ENCODE results near the gene CCDC127. TPM values are rescaled to one million over a fixed set of nuclear protein-coding genes. Genes with fewer than 3 reads are reported as not detected.
"Not testable (repeated sequence)": the region's sequence is repeated elsewhere in the genome, so short reads cannot be mapped to it uniquely, and the experiment has no call there.

The CCDC127 gene
- total and polyA plus RNA-seq, 2 donors, result 5.7 to 6.5 TPM

GRCh38 chr5:164783-165182 is 53.2 kb downstream of the CCDC127 start:
- 90% methylated on average over 21 of the region's 25 CpGs for whole genome bisulfite sequencing
- not testable (repeated sequence) for H3K4me3 ChIP-seq (ENCODE audit: low read depth, low read length); H3K27ac ChIP-seq (ENCODE audit: low read depth); DNase-seq (ENCODE audit: extremely low spot score); H3K36me3 ChIP-seq (ENCODE audit: insufficient read depth); H3K4me1 ChIP-seq (ENCODE audit: insufficient read depth)

GRCh38 chr5:164244-164643 is 53.7 kb downstream of the CCDC127 start:
- no peak for DNase-seq (ENCODE audit: extremely low spot score)
- H3K4me1 ChIP-seq (ENCODE audit: insufficient read depth), result no peaks in the 10 kb centered on the region
- no peak overlapping the region for H3K27ac ChIP-seq (ENCODE audit: low read depth)
- no peak overlapping the region for H3K4me3 ChIP-seq (ENCODE audit: low read depth, low read length)
- H3K36me3 ChIP-seq (ENCODE audit: insufficient read depth), result no peaks in the 10 kb centered on the region
- 77% methylated on average over 12 of the region's 14 CpGs for WGBS

GRCh38 chr5:163841-164240 is 54.1 kb downstream of the CCDC127 start:
- H3K27ac ChIP-seq (ENCODE audit: low read depth), result no peak overlapping the region
- WGBS, result 80% methylated on average over 13 of the region's 13 CpGs
- H3K4me3 ChIP-seq (ENCODE audit: low read depth, low read length), result no peak overlapping the region
- no peaks in the 10 kb centered on the region for H3K4me1 ChIP-seq (ENCODE audit: insufficient read depth)
- no peak for DNase-seq (ENCODE audit: extremely low spot score)
- no peaks in the 10 kb centered on the region for H3K36me3 ChIP-seq (ENCODE audit: insufficient read depth)

- DNase-seq (ENCODE audit: extremely low spot score), result no peak
- Histone ChIP-seq H3K36me3 (ENCODE audit: insufficient read depth) (no peaks in the 10 kb centered on the region), H3K27ac (ENCODE audit: low read depth) (no peak overlapping the region), H3K4me1 (ENCODE audit: insufficient read depth) (no peaks in the 10 kb centered on the region), H3K4me3 (ENCODE audit: low read depth, low read length) (no peak overlapping the region)
- 87% methylated on average over 7 of the region's 7 CpGs for WGBS
Measured at GRCh38 chr5:163338-163620, 54.7 kb downstream of the CCDC127 start.

- 83% methylated on average over 23 of the region's 23 CpGs for WGBS
- DNase-seq (ENCODE audit: extremely low spot score), result no peak
Measured at GRCh38 chr5:162565-163337, 55.2 kb downstream of the CCDC127 start.

GRCh38 chr5:162190-162564 is 55.8 kb downstream of the CCDC127 start:
- no peak for DNase-seq (ENCODE audit: extremely low spot score)
- Histone ChIP-seq H3K4me1 (ENCODE audit: insufficient read depth) (no peaks in the 10 kb centered on the region), H3K27ac (ENCODE audit: low read depth) (no peak overlapping the region), H3K36me3 (ENCODE audit: insufficient read depth) (no peaks in the 10 kb centered on the region), H3K4me3 (ENCODE audit: low read depth, low read length) (no peak overlapping the region)
- whole genome bisulfite sequencing, result 89% methylated on average over 19 of the region's 19 CpGs

More at GRCh38 chr5:162565-163337, 55.2 kb downstream of the CCDC127 start:
- H3K4me3 ChIP-seq (ENCODE audit: low read depth, low read length), result no peak overlapping the region
- H3K27ac ChIP-seq (ENCODE audit: low read depth), result no peak overlapping the region
- no peaks in the 10 kb centered on the region for H3K36me3 ChIP-seq (ENCODE audit: insufficient read depth)
- H3K4me1 ChIP-seq (ENCODE audit: insufficient read depth), result no peaks in the 10 kb centered on the region

GRCh38 chr5:161803-162110 is 56.2 kb downstream of the CCDC127 start:
- DNase-seq (ENCODE audit: extremely low spot score), result no peak
- H3K4me3 ChIP-seq (ENCODE audit: low read depth, low read length), result no peak overlapping the region
- H3K36me3 ChIP-seq (ENCODE audit: insufficient read depth), result no peaks in the 10 kb centered on the region
- 91% methylated on average over 17 of the region's 17 CpGs for WGBS
- H3K27ac ChIP-seq (ENCODE audit: low read depth), result no peak overlapping the region
- H3K4me1 ChIP-seq (ENCODE audit: insufficient read depth), result no peaks in the 10 kb centered on the region

- no peak for DNase-seq (ENCODE audit: extremely low spot score)
- H3K27ac ChIP-seq (ENCODE audit: low read depth), result no peak overlapping the region
- H3K4me1 ChIP-seq (ENCODE audit: insufficient read depth), result no peaks in the 10 kb centered on the region
- H3K36me3 ChIP-seq (ENCODE audit: insufficient read depth), result no peaks in the 10 kb centered on the region
- 86% methylated on average over 23 of the region's 23 CpGs for WGBS
- H3K4me3 ChIP-seq (ENCODE audit: low read depth, low read length), result no peak overlapping the region
Measured at GRCh38 chr5:160921-161802, 56.8 kb downstream of the CCDC127 start.

- Histone ChIP-seq H3K36me3 (ENCODE audit: insufficient read depth) (no peaks in the 10 kb centered on the region), H3K4me1 (ENCODE audit: insufficient read depth) (no peaks in the 10 kb centered on the region), H3K27ac (ENCODE audit: low read depth) (no peak overlapping the region), H3K4me3 (ENCODE audit: low read depth, low read length) (no peak overlapping the region)
- no peak for DNase-seq (ENCODE audit: extremely low spot score)
- WGBS, result 82% methylated on average over 14 of the region's 14 CpGs
Measured at GRCh38 chr5:160173-160510, 57.8 kb downstream of the CCDC127 start.

GRCh38 chr5:159448-160172 is 58.3 kb downstream of the CCDC127 start:
- DNase-seq (ENCODE audit: extremely low spot score), result no peak
- H3K36me3 ChIP-seq (ENCODE audit: insufficient read depth), result no peaks in the 10 kb centered on the region
- no peak overlapping the region for H3K27ac ChIP-seq (ENCODE audit: low read depth)
- no peak overlapping the region for H3K4me3 ChIP-seq (ENCODE audit: low read depth, low read length)
- WGBS, result 79% methylated on average over 19 of the region's 19 CpGs
- no peaks in the 10 kb centered on the region for H3K4me1 ChIP-seq (ENCODE audit: insufficient read depth)

- WGBS, result 84% methylated on average over 17 of the region's 17 CpGs
- Histone ChIP-seq H3K4me3 (ENCODE audit: low read depth, low read length) (no peak overlapping the region), H3K27ac (ENCODE audit: low read depth) (no peak overlapping the region), H3K4me1 (ENCODE audit: insufficient read depth) (no peaks in the 10 kb centered on the region), H3K36me3 (ENCODE audit: insufficient read depth) (no peaks in the 10 kb centered on the region)
- DNase-seq (ENCODE audit: extremely low spot score), result no peak
Measured at GRCh38 chr5:158807-159447, 59.0 kb downstream of the CCDC127 start.

GRCh38 chr5:157801-158200 is 60.2 kb downstream of the CCDC127 start:
- Histone ChIP-seq H3K36me3 (ENCODE audit: insufficient read depth) (no peaks in the 10 kb centered on the region), H3K27ac (ENCODE audit: low read depth) (no peak overlapping the region), H3K4me3 (ENCODE audit: low read depth, low read length) (no peak overlapping the region), H3K4me1 (ENCODE audit: insufficient read depth) (no peaks in the 10 kb centered on the region)
- DNase-seq (ENCODE audit: extremely low spot score), result no peak
- 81% methylated on average over 11 of the region's 11 CpGs for WGBS

GRCh38 chr5:157126-157715 is 60.7 kb downstream of the CCDC127 start:
- 95% methylated on average over 12 of the region's 12 CpGs for WGBS
- no peak overlapping the region for H3K27ac ChIP-seq (ENCODE audit: low read depth)
- H3K4me3 ChIP-seq (ENCODE audit: low read depth, low read length), result no peak overlapping the region
- no peak for DNase-seq (ENCODE audit: extremely low spot score)
- H3K36me3 ChIP-seq (ENCODE audit: insufficient read depth), result no peaks in the 10 kb centered on the region
- no peaks in the 10 kb centered on the region for H3K4me1 ChIP-seq (ENCODE audit: insufficient read depth)

Measured in urinary bladder (tissue), 4 donors.